ENCODE data around the gene POLK. TPM values are rescaled to one million over a fixed set of nuclear protein-coding genes. Genes with fewer than 3 reads are reported as not detected.

The POLK gene
- total and polyA plus RNA-seq, 2 of the 8 experiments (the other 6 are each of a cell fraction or from before 2014, with no cell fraction given), result 2.0 to 9.0 TPM

DNA sequence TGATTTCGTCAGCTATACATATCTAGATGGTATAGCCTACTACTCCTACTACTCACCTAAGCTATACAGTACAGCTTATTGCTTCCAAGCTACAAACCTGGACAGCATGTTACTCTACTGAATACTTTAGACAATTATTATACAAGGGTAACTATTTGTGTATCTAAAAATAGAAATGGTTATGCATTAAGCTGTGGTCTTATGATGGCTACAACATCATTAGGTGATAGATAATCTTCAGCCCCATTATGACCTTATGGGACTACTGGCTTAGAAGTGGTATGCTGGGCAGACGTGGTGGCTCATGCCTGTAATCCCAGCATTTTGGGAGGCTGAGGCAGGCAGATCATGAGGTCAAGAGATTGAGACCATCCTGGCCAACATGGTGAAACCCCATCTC lies 40.5 kb upstream of the POLK start:
- Histone ChIP-seq H4K91ac (replicated peaks; ENCODE audit: insufficient read length, low read length) (no peak overlapping the region), H4K8ac (ENCODE audit: extremely low read depth, insufficient read depth, low read length) (no peak overlapping the region), H2BK15ac (ENCODE audit: low read length) (no peak overlapping the region), H2AFZ (ENCODE audit: low read length) (no peak overlapping the region), H3K79me2 (ENCODE audit: control insufficient read depth in 1 of 2, insufficient read depth in 2 of 2, low read length in 2 of 2) (peaks cover 4 to 65% of the 10 kb centered on the region in 2 experiments), H3K79me1 (ENCODE audit: low read depth, low read length) (peaks cover 4% of the 10 kb centered on the region; the same call in 1 of the 2 replicates), H3K4ac (replicated peaks; ENCODE audit: insufficient read length, low read depth, low read length) (no peak overlapping the region), H3K36me3 (ENCODE audit: control insufficient read depth in 2 of 4, insufficient read depth in 4 of 4, low read length in 3 of 4) (no peaks in the 10 kb centered on the region), H3K14ac (ENCODE audit: insufficient read length) (no peak overlapping the region), H2BK20ac (ENCODE audit: low read length) (no peak overlapping the region), H3K18ac (ENCODE audit: extremely low read depth, low read length) (no peak overlapping the region), H3K56ac (replicated peaks; ENCODE audit: insufficient read length, low read depth, low read length) (no peak overlapping the region), H2BK12ac (ENCODE audit: low read depth, low read length) (no peak overlapping the region), H3K23me2 (ENCODE audit: low read depth, low read length) (no peaks in the 10 kb centered on the region; the same call in 1 of the 2 replicates), H4K5ac (ENCODE audit: insufficient read length, low read depth, low read length) (no peak overlapping the region), H3K4me2 (ENCODE audit: insufficient read depth in 1 of 2, low read depth in 2 of 2, low read length in 2 of 2) (no peak overlapping the region), H4K20me1 (replicated peaks in 1 of 2; ENCODE audit: control insufficient read depth in 1 of 2, insufficient read depth in 2 of 2, low read length in 2 of 2) (no peaks in the 10 kb centered on the region), H3K27me3 (replicated peaks in 1 of 4; ENCODE audit: control insufficient read depth in 3 of 4, extremely low read depth in 1 of 4, insufficient read depth in 3 of 4, low read length in 3 of 4) (no peaks in the 10 kb centered on the region), H3K27ac (ENCODE audit: low read depth, low read length) (no peak overlapping the region), H2BK5ac (ENCODE audit: low read depth, low read length) (no peak overlapping the region), H3K4me3 (ENCODE audit: extremely low read depth in 1 of 4, insufficient read depth in 2 of 4, low read depth in 3 of 4, low read length in 4 of 4) (no peak overlapping the region), H2BK120ac (replicated peaks; ENCODE audit: low read depth, low read length) (no peak overlapping the region), H2AK5ac (ENCODE audit: low read depth, low read length) (no peak overlapping the region), H3K9me3 (ENCODE audit: insufficient read depth in 2 of 2, low read depth in 1 of 2, low read length in 1 of 2) (no peaks in the 10 kb centered on the region), H3K9ac (replicated peaks in 1 of 4; ENCODE audit: extremely low read depth in 1 of 4, low read depth in 3 of 4, low read length in 3 of 4) (no peak overlapping the region), H3K23ac (ENCODE audit: insufficient read length) (no peak overlapping the region), H3K4me1 (replicated peaks in 1 of 4; ENCODE audit: control insufficient read depth in 3 of 4, insufficient read depth in 4 of 4, low read length in 3 of 4) (peaks cover 1 to 12% (median 4%) of the 10 kb centered on the region in 4 experiments; a peak in 5 of 7 replicates)
- CTCF ChIA-PET (ENCODE audit: partially characterized antibody), result interaction anchor here (1.0 to 1.6 kb wide), 2 partner anchors 11 to 15 kb away, joined by 4 read pairs; no protein-coding TSS in a partner anchor
- FAIRE-seq, result no peak
- DNase-seq (ENCODE audit: low read depth in 1 of 2, low spot score in 2 of 2), result no peak
- WGBS, 2 experiments (ENCODE audit: extremely low coverage in 1 of 2, insufficient coverage in 1 of 2, insufficient read length in 1 of 2, insufficient replicate concordance in 2 of 2, low coverage in 1 of 2, low lambda C conversion rate in 2 of 2, missing lambda C conversion rate in 1 of 2), result 98% methylated on average over 2 of the region's 2 CpGs; no CpG with 5 or more reads in 1 of the 2 experiments
- POLR2A ChIA-PET (ENCODE audit: partially characterized antibody), result interaction anchor here (0.9 kb wide), 1 partner anchor 58 kb away, joined by 3 read pairs; no protein-coding TSS in a partner anchor
- TF ChIP-seq ZNF274 (IDR thresholded peaks at IDR 0.05; ENCODE audit: borderline replicate concordance, extremely low read depth, low read length), result no peak
- TF ChIP-seq, protein P1, sequence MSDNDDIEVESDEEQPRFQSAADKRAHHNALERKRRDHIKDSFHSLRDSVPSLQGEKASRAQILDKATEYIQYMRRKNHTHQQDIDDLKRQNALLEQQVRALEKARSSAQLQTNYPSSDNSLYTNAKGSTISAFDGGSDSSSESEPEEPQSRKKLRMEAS (IDR thresholded peaks at IDR 0.05), result no peak
- TF ChIP-seq SP1 (IDR thresholded peaks at IDR 0.05; ENCODE audit: low read depth, low read length), result no peak
- TF ChIP-seq, protein P2, sequence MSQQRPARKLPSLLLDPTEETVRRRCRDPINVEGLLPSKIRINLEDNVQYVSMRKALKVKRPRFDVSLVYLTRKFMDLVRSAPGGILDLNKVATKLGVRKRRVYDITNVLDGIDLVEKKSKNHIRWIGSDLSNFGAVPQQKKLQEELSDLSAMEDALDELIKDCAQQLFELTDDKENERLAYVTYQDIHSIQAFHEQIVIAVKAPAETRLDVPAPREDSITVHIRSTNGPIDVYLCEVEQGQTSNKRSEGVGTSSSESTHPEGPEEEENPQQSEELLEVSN (IDR thresholded peaks at IDR 0.05), result no peak
- no peak for TF ChIP-seq CTBP2 (IDR thresholded peaks at IDR 0.05; ENCODE audit: borderline replicate concordance, insufficient read depth, insufficient read length, low read length)
- TF ChIP-seq JUND (IDR thresholded peaks at IDR 0.05; ENCODE audit: low read length), result no peak
- TF ChIP-seq FOSL1 (IDR thresholded peaks at IDR 0.05; ENCODE audit: insufficient read depth, low read depth, low read length), result no peak
- no peak for TF ChIP-seq TEAD4 (IDR thresholded peaks at IDR 0.05; ENCODE audit: low read depth, low read length)
- no peak for TF ChIP-seq SUZ12 (IDR thresholded peaks at IDR 0.05; ENCODE audit: low read length)
- TF ChIP-seq SIRT6 (IDR thresholded peaks at IDR 0.05; ENCODE audit: low read length), result no peak
